RWPE1 (cell line): Measurements from ENCODE around the gene CCDC50.

Experiments used
- CTCF ChIA-PET: fragments of 350-600 bp; sonication (Branson Sonifier 250); formaldehyde crosslinking; extraction: SDS; loops from one replicate; lab custom pipeline; 2021; lab: Yijun Ruan, JAX
- POLR2A ChIA-PET: fragments of 400-600 bp; formaldehyde crosslinking; extraction: SDS; loops from one replicate; lab custom pipeline; 2020; ENCODE audit warnings: antibody characterized with exemption; ENCODE audit not compliant: low non-redundant PET; lab: Yijun Ruan, JAX
- DNase-seq: peaks from one replicate; pipeline ENCODE4 v3.0.0; 2012; ENCODE audit warnings: low spot score
- H3K27ac ChIP-seq: fragments of 450-650 bp; 2 replicates; pipeline ENCODE4 v1.5.1; 2017
- CTCF ChIP-seq: fragments of 450-650 bp; conservative IDR thresholded peaks from 2 replicates; pipeline ENCODE4 v1.5.1; 2017; ENCODE audit warnings: low read depth, mild to moderate bottlenecking

CCDC50 gene

GRCh38 chr3:191426311-191426710 is 97.1 kb downstream of the CCDC50 start:
- POLR2A ChIA-PET: no interaction called here
- no peak for DNase-seq
- CTCF ChIA-PET: interaction anchor here (0.6 kb wide), 1 partner anchor 43 kb away, joined by 3 read pairs; no protein-coding TSS in a partner anchor
- H3K27ac ChIP-seq: no peak overlapping the region
- no peak for TF ChIP-seq CTCF

GRCh38 chr3:191428177-191428576 is 99.0 kb downstream of the CCDC50 start:
- CTCF ChIA-PET: interaction anchor here (0.6 kb wide), 1 partner anchor 9 kb away, joined by 3 read pairs; no protein-coding TSS in a partner anchor
- no peak overlapping the region for H3K27ac ChIP-seq
- no peak for TF ChIP-seq CTCF
- POLR2A ChIA-PET: no interaction called here
- DNase-seq: no peak

GRCh38 chr3:191430103-191430502 is 100.9 kb downstream of the CCDC50 start:
- DNase-seq: no peak
- POLR2A ChIA-PET: no interaction called here
- no peak for TF ChIP-seq CTCF
- H3K27ac ChIP-seq: no peak overlapping the region
- CTCF ChIA-PET: no interaction called here

GRCh38 chr3:191431160-191431822 is 102.1 kb downstream of the CCDC50 start:
- TF ChIP-seq CTCF: no peak
- H3K27ac ChIP-seq: no peak overlapping the region
- ChIA-PET POLR2A (no interaction called here), CTCF (interaction anchor here (0.6 kb wide), 1 partner anchor 353 kb away, joined by 4 read pairs; no protein-coding TSS in a partner anchor)
- DNase-seq: no peak

- no peak for TF ChIP-seq CTCF
- ChIA-PET POLR2A (no interaction called here), CTCF (interaction anchor here (0.6 kb wide), 1 partner anchor 78 kb away, joined by 3 read pairs; no protein-coding TSS in a partner anchor)
- no peak for DNase-seq
- no peak overlapping the region for H3K27ac ChIP-seq
Measured at GRCh38 chr3:191432162-191432561, 103.0 kb downstream of the CCDC50 start.

- no peak for TF ChIP-seq CTCF
- ChIA-PET POLR2A (no interaction called here), CTCF (no interaction called here)
- DNase-seq: no peak
- no peak overlapping the region for H3K27ac ChIP-seq
Measured at GRCh38 chr3:191434024-191434423, 104.8 kb downstream of the CCDC50 start.
